IPS-18a (cell line): ENCODE data around the gene PLEKHB1.
"Not testable (repeated sequence)": the region's sequence is repeated elsewhere in the genome, so short reads cannot be mapped to it uniquely, and the experiment has no call there.

Experiments
- H3K27ac ChIP-seq: one replicate; pipeline ENCODE4 v1.5.1; 2013; ENCODE audit warnings: low read length
- H3K27me3 ChIP-seq: one replicate; pipeline ENCODE4 v1.6.1; 2013; ENCODE audit warnings: mild to moderate bottlenecking, low read length; ENCODE audit not compliant: control insufficient read depth, insufficient read depth
- H3K36me3 ChIP-seq: one replicate; pipeline ENCODE4 v1.6.1; 2013; ENCODE audit warnings: low read depth, low read length; ENCODE audit not compliant: control insufficient read depth
- H3K4me1 ChIP-seq: one replicate; pipeline ENCODE4 v1.6.1; 2013; ENCODE audit warnings: low read depth, low read length; ENCODE audit not compliant: control insufficient read depth
- H3K4me3 ChIP-seq: one replicate; pipeline ENCODE4 v1.5.1; 2013; ENCODE audit warnings: low read length
- H3K9ac ChIP-seq: one replicate; pipeline ENCODE4 v1.6.1; 2013; ENCODE audit warnings: mild to moderate bottlenecking, low read length, moderate library complexity
- H3K9me3 ChIP-seq: one replicate; pipeline ENCODE4 v1.6.1; 2013; ENCODE audit warnings: low read depth, low read length; ENCODE audit not compliant: control insufficient read depth

Gene PLEKHB1

DNA sequence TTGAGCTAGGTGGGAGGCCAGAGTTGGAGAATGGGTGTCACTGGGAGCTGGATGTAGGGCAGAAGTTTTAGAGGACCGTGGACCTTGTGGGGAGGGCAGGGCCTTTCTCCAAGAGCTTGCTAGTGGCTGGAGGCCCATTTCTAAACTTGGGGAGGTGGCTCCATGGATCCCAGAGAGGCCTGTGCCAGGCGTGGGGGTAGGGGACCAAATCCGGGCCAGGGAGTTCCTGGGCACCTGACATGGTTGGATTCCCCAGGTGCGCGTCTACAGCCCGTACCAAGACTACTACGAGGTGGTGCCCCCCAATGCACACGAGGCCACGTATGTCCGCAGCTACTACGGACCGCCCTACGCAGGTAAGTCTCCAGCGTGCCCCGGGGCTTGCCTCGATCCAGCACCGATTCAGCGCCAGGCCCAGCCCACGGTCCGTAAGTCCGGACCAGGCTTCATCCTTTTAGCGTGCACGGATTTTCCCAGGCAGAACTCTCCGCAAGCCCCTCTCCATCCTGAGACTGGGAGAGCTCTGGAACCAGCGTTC is 14.2 kb downstream of the PLEKHB1 start:
- Histone ChIP-seq H3K9ac (no peak overlapping the region), H3K4me3 (no peak overlapping the region)

DNA sequence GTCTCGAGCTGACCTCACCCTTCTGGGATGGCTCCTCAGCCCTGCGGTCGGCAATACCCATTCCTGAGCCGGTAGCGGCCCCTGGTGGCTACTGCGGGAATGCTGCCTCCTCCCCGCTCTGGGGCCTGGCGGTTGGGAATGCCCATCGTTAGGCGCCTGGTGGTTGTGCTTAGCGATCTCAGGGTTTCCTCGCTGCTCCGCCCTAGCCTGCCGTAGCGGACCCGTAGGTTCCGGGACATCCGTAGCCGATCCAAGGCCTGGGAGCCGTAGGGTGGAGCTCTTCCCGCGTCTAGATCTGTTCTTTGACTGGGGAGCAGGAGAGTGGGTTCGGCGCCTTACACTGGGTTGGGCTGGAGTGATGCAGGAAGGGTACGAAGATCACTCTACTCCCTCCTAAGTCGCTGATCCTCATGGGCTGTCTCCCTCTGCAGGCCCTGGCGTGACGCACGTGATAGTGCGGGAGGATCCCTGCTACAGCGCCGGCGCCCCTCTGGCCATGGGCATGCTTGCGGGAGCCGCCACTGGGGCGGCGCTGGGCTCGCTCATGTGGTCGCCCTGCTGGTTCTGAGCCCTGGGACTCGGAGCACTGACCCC is 14.8 kb downstream of the PLEKHB1 start:
- Histone ChIP-seq H3K4me1 (peaks cover 6% of the 10 kb centered on the region), H3K27ac (no peak overlapping the region), H3K36me3 (no peaks in the 10 kb centered on the region), H3K27me3 (peaks cover 25% of the 10 kb centered on the region), H3K4me3 (peak overlapping the region; percentile 57), H3K9ac (peak overlapping the region; percentile 49), H3K9me3 (no peaks in the 10 kb centered on the region)

More for the DNA sequence above, 14.2 kb downstream of the PLEKHB1 start:
- Histone ChIP-seq H3K27me3 (peaks cover 25% of the 10 kb centered on the region), H3K4me1 (peaks cover 6% of the 10 kb centered on the region), H3K36me3 (no peaks in the 10 kb centered on the region), H3K27ac (no peak overlapping the region), H3K9me3 (no peaks in the 10 kb centered on the region)

DNA sequence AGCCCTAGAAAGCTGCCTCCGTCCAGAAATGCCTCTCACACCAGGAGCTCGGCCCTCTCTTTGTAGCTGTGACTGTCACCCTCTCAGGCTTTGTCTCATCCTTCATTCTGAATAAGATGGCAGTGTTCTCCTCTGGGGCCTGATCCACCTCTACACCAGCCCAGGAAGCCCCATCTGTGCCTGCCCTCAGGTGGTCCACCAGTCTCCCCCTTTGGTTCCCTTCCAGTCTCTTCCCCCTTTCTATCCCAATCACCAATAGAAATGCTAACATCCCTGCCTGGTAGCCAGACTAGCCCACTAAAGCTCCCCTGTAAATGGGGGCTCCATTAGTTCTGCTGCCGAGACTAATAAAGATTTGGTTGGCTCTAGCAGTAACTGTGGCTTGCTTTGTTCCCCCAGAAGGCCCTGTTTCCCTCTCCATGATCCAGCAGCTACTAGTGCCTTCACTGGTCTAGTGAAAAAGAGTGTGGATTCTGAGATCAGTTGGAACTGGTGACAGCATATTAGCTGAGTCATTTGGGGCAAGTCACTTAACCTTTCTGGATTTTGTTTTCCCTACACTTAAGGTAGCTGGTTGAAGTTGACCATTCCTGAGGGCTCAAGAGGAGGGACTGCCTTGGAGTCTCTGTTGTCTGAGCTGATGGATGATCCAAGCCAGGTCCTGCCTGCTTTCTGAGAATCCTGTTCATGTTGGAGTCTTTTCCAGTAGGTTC is 16.2 kb downstream of the PLEKHB1 start:
- Histone ChIP-seq H3K27me3 (peaks cover 25% of the 10 kb centered on the region), H3K9me3 (no peaks in the 10 kb centered on the region), H3K4me3 (no peak overlapping the region), H3K9ac (no peak overlapping the region), H3K36me3 (no peaks in the 10 kb centered on the region), H3K27ac (no peak overlapping the region), H3K4me1 (peaks cover 6% of the 10 kb centered on the region)

- Histone ChIP-seq H3K4me1 (peaks cover 6% of the 10 kb centered on the region), H3K9ac (no peak overlapping the region), H3K36me3 (no peaks in the 10 kb centered on the region), H3K27ac (no peak overlapping the region), H3K4me3 (no peak overlapping the region), H3K27me3 (peaks cover 25% of the 10 kb centered on the region), H3K9me3 (no peaks in the 10 kb centered on the region)
Measured at GRCh38 chr11:73663604-73664495, 17.5 kb downstream of the PLEKHB1 start.

GRCh38 chr11:73664877-73665276 is 18.5 kb downstream of the PLEKHB1 start:
- no peak overlapping the region for H3K9ac ChIP-seq
- peaks cover 21% of the 10 kb centered on the region for H3K27me3 ChIP-seq
- H3K4me1 ChIP-seq, result peaks cover 6% of the 10 kb centered on the region
- H3K9me3 ChIP-seq, result no peaks in the 10 kb centered on the region
- H3K36me3 ChIP-seq, result no peaks in the 10 kb centered on the region
- no peak overlapping the region for H3K27ac ChIP-seq
- no peak overlapping the region for H3K4me3 ChIP-seq

GRCh38 chr11:73667891-73668290 is 21.5 kb downstream of the PLEKHB1 start:
- no peak overlapping the region for H3K4me3 ChIP-seq
- no peaks in the 10 kb centered on the region for H3K9me3 ChIP-seq
- peaks cover 3% of the 10 kb centered on the region for H3K4me1 ChIP-seq

DNA sequence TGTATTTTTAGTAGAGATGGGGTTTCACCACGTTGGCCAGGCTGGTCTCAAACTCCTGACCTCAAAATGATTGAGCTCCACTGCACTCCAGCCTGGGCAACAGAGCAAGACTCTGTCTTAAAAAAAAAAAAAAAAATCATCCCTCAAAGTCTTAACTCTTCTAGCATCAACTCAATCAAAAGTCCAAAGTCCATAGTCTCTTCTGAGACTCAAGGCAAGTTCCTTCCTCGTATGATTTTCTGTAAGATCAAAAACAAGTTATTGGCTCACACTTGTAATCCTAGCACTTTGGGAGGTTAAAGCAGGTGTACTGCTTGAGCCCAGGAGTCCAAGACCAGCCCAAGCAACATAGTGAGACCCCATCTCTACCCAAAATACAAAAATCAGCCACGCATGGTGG is 24.4 kb downstream of the PLEKHB1 start:
- Histone ChIP-seq H3K36me3 (no peaks in the 10 kb centered on the region), H3K9me3 (no peaks in the 10 kb centered on the region), H3K4me1 (no peaks in the 10 kb centered on the region), H3K9ac (no peak overlapping the region), H3K4me3 (no peak overlapping the region), H3K27me3 (no peaks in the 10 kb centered on the region), H3K27ac (no peak overlapping the region)

More at GRCh38 chr11:73667891-73668290, 21.5 kb downstream of the PLEKHB1 start:
- no peaks in the 10 kb centered on the region for H3K36me3 ChIP-seq
- no peaks in the 10 kb centered on the region for H3K27me3 ChIP-seq
- H3K9ac ChIP-seq, result no peak overlapping the region
- H3K27ac ChIP-seq, result no peak overlapping the region

GRCh38 chr11:73671701-73672100 is 25.3 kb downstream of the PLEKHB1 start:
- Histone ChIP-seq H3K4me1 (no peaks in the 10 kb centered on the region), H3K27me3 (no peaks in the 10 kb centered on the region), H3K9ac (no peak overlapping the region), H3K27ac (no peak overlapping the region), H3K36me3 (no peaks in the 10 kb centered on the region), H3K4me3 (no peak overlapping the region), H3K9me3 (no peaks in the 10 kb centered on the region)

DNA sequence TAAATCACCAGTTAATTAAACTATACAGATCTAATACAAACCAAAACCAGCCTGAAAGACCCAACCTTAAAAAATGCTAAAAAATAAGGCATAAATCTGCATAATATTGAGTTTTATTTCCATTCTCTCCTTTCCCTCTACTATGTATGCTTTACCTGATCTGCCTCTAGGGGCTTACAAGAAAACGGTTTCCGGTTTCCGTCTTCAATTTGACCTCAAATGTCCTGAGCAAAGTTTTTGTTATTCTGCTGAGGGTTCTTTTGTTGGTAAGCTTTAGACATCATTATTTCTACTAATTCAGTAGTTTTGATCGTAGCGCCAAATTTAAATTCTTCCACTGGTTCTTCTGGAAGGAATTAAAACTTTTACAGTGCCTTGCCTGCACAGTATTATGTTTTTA is 30.2 kb downstream of the PLEKHB1 start:
- not testable (repeated sequence) for H3K9me3 ChIP-seq, H3K4me3 ChIP-seq, H3K9ac ChIP-seq, H3K4me1 ChIP-seq, H3K27ac ChIP-seq, H3K27me3 ChIP-seq, H3K36me3 ChIP-seq

GRCh38 chr11:73680687-73681086 is 34.3 kb downstream of the PLEKHB1 start:
- Histone ChIP-seq H3K4me3 (no peak overlapping the region), H3K4me1 (no peaks in the 10 kb centered on the region), H3K27me3 (no peaks in the 10 kb centered on the region), H3K9ac (no peak overlapping the region), H3K9me3 (no peaks in the 10 kb centered on the region), H3K27ac (no peak overlapping the region), H3K36me3 (peaks cover 4% of the 10 kb centered on the region)

DNA sequence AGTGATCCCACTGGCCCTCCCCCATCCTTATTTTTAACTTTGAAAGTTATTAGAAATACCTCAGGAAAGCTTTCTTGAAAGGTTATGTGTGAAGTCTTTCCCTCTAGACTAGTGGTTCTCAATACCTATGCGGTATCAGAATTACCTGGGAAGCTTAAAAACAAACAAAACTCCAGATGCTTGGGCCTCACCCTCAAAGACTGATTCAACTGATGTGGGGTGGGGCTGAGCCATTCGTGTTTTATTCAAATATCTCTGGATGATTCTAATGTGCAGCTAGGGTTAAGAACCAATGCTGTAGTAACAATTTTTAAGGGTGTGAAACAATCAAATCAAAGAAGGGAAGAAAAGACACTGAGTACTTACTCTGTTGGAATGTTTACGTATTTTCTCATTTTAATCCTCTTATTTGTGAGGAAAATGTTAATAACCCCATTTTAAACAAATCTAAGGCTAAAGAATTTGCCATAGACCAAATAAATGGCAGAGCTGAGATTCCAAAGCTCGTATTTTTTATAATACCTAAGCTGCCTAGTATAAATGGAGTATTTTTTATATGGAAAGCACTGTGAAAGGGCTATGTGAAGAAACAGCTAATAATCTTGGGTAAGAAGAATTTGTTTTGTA is 47.6 kb downstream of the PLEKHB1 start:
- no peak overlapping the region for H3K4me3 ChIP-seq
- H3K9ac ChIP-seq, result no peak overlapping the region
- no peaks in the 10 kb centered on the region for H3K27me3 ChIP-seq
- H3K36me3 ChIP-seq, result no peaks in the 10 kb centered on the region
- no peak overlapping the region for H3K27ac ChIP-seq
- no peaks in the 10 kb centered on the region for H3K9me3 ChIP-seq
- H3K4me1 ChIP-seq, result no peaks in the 10 kb centered on the region
